CD4-positive, alpha-beta memory T cell (primary cell): ENCODE measurements around the gene ACVR2B. TPM values are rescaled to one million over a fixed set of nuclear protein-coding genes. Genes with fewer than 3 reads are reported as not detected.

Source experiments
- CTCF ChIA-PET: fragments of 350-600 bp; sonication (Branson Sonifier 250); formaldehyde crosslinking; loops from one replicate; lab custom pipeline; 2021; ENCODE audit warnings: inconsistent platforms; ENCODE audit not compliant: partially characterized antibody; lab: Charles Lee
- POLR2A ChIA-PET: fragments of 350-600 bp; sonication (Branson Sonifier 250); formaldehyde crosslinking; loops from one replicate; lab custom pipeline; 2021; ENCODE audit not compliant: partially characterized antibody; lab: Charles Lee
- DNase-seq, 5 donors: peaks; one replicate each; pipeline versions ENCODE4 v3.0.0 to v3.0.0-alpha.2; 2020 to 2022; ENCODE audit warnings: mixed read lengths in 1 of 5
- H3K27ac ChIP-seq: one replicate; pipeline ENCODE4 v1.7.0; 2013; ENCODE audit warnings: low read depth, low read length
- H3K27me3 ChIP-seq: 2 replicates; pipeline ENCODE4 v1.7.0; 2013; ENCODE audit warnings: mild to moderate bottlenecking, low read length, moderate library complexity; ENCODE audit not compliant: insufficient read depth
- H3K36me3 ChIP-seq: 2 replicates; pipeline ENCODE4 v1.7.0; 2013; ENCODE audit warnings: mild to moderate bottlenecking, low read length, moderate library complexity; ENCODE audit not compliant: insufficient read depth
- H3K4me1 ChIP-seq: 2 replicates; pipeline ENCODE4 v1.7.0; 2013; ENCODE audit warnings: mild to moderate bottlenecking, low read length, moderate library complexity; ENCODE audit not compliant: insufficient read depth
- H3K4me3 ChIP-seq, 2 donors: one replicate each; pipeline ENCODE4 v1.7.0; 2013; ENCODE audit warnings: low read length in 2 of 2, mild to moderate bottlenecking in 1 of 2
- H3K9me3 ChIP-seq, 2 donors: one replicate each; pipeline ENCODE4 v1.7.0; 2013; ENCODE audit warnings: low read length in 2 of 2, control low read depth in 1 of 2; ENCODE audit not compliant: control insufficient read depth in 1 of 2
- H3K27ac Mint-ChIP-seq, 7 donors: one replicate each; pipeline ENCODE4 v1.8.0; 2020 to 2021; ENCODE audit warnings: mixed read lengths in 7 of 7, mild to moderate bottlenecking in 6 of 7, inconsistent platforms in 3 of 7, moderate library complexity in 3 of 7
- H3K27me3 Mint-ChIP-seq, 2 donors: one replicate each; pipeline ENCODE4 v1.8.0; 2020 to 2021; ENCODE audit warnings: mixed read lengths in 2 of 2
- H3K36me3 Mint-ChIP-seq, 2 donors: one replicate each; pipeline ENCODE4 v1.8.0; 2020 to 2021; ENCODE audit warnings: mixed read lengths in 2 of 2, inconsistent platforms in 1 of 2, mild to moderate bottlenecking in 1 of 2
- H3K4me1 Mint-ChIP-seq, 4 donors: one replicate each; pipeline ENCODE4 v1.8.0; 2020 to 2021; ENCODE audit warnings: mixed read lengths in 4 of 4, mild to moderate bottlenecking in 1 of 4
- H3K4me3 Mint-ChIP-seq, 8 donors: one replicate each; pipeline ENCODE4 v1.8.0; 2020 to 2021; ENCODE audit warnings: mixed read lengths in 8 of 8, mild to moderate bottlenecking in 7 of 8, moderate library complexity in 6 of 8, inconsistent platforms in 3 of 8
- H3K9me3 Mint-ChIP-seq, 8 donors: one replicate each; pipeline ENCODE4 v1.8.0; 2020 to 2021; ENCODE audit warnings: mixed read lengths in 8 of 8, mild to moderate bottlenecking in 5 of 8, inconsistent platforms in 3 of 8, moderate library complexity in 1 of 8
- intact Hi-C: fragments of 100-400 bp; cut with micrococcal nuclease; formaldehyde crosslinking; loops from one replicate; pipeline ENCODE4 v1.15.1; 2023
- polyA plus RNA-seq, 2 donors: library from polyadenylated mRNA; unstranded; fragments of 300-500 nt; fragmentation: Illumina TruSeq; gene quantifications; one replicate each; pipeline ENCODE4 v1.2.3, GENCODE V29; 2021
- total RNA-seq, 2 experiments: library from RNA; stranded (reverse); gene quantifications; one replicate each; pipeline ENCODE4 v1.2.3, GENCODE V29; 2021

The ACVR2B gene
- total and polyA plus RNA-seq, 4 experiments from 2014 or later: 0.44 to 13.2 (median 7.2) TPM

DNA sequence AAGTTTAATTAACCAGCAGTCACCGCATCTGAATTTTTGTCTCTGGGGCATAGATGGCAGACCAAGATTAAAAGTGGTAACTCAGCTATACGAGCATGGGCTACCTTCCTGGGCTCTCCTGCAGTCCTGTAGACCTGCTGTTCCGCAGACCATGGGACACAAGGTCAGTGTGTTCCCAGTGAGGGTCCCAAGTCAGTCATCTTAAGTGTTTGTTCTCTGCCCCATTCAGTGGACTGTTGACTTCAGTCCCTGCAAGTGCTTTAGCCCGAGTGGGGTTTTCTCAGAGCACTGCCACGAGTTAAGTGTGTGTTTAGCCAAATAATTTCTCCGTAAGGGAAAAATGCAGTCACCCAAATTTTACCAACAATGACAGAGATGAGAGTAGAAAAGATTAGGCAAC lies 37.5 kb downstream of the ACVR2B start:
- H3K4me3 ChIP-seq: no peak overlapping the region
- no peak for DNase-seq
- no peaks in the 10 kb centered on the region for H3K9me3 Mint-ChIP-seq
- no peaks in the 10 kb centered on the region for H3K9me3 ChIP-seq
- H3K4me1 ChIP-seq: peaks cover 6% of the 10 kb centered on the region
- H3K36me3 Mint-ChIP-seq: peaks cover 0 to 2% of the 10 kb centered on the region in 2 donors
- CTCF ChIA-PET: interaction anchor here (1.0 to 3.9 kb wide), 5 partner anchors 11 to 145 kb away, joined by 3 to 25 read pairs (median 7); no protein-coding TSS in a partner anchor
- H3K27ac Mint-ChIP-seq: no peak overlapping the region
- no peaks in the 10 kb centered on the region for H3K27me3 ChIP-seq
- no peaks in the 10 kb centered on the region for H3K36me3 ChIP-seq
- intact Hi-C loops: loop anchor here (10.0 kb wide), 2 partner anchors 354 to 894 kb away; partner anchors contain the start of gene SLC25A38
- POLR2A ChIA-PET: no interaction called here
- H3K4me1 Mint-ChIP-seq: peaks cover 0 to 4% (median 0%) of the 10 kb centered on the region in 4 donors
- no peaks in the 10 kb centered on the region for H3K27me3 Mint-ChIP-seq
- H3K27ac ChIP-seq: no peak overlapping the region
- H3K4me3 Mint-ChIP-seq: no peak overlapping the region

DNA sequence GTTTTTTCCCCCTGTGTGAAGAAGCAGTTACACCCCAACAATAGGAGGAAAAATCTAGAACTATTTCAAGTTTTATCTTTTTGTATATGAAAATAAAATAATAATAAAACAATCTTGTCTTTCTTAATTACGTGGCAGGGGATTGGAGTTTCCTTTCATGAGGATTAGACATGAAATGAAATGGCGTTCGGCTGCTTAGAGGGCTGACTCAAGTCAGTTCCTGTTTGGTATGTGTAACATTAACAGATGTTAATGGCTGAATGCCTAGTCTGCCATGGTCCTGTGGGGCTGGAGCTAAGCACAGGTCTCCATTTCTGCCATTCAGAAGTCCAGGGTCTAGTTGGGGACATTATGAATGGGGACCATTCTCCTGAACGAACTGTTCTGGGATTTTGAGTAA lies 39.3 kb downstream of the ACVR2B start:
- Histone ChIP-seq H3K36me3 (no peaks in the 10 kb centered on the region), H3K27me3 (no peaks in the 10 kb centered on the region), H3K9me3 (no peaks in the 10 kb centered on the region), H3K4me1 (peaks cover 15% of the 10 kb centered on the region), H3K4me3 (no peak overlapping the region), H3K27ac (no peak overlapping the region)
- Mint-ChIP-seq H3K27ac (no peak overlapping the region), H3K27me3 (no peaks in the 10 kb centered on the region), H3K4me3 (no peak overlapping the region), H3K36me3 (peaks cover 0 to 2% of the 10 kb centered on the region in 2 donors), H3K9me3 (no peaks in the 10 kb centered on the region), H3K4me1 (peaks cover 3 to 21% (median 7%) of the 10 kb centered on the region in 4 donors)
- intact Hi-C loops: loop anchor here (10.0 kb wide), 2 partner anchors 352 to 892 kb away; partner anchors contain the start of gene SLC25A38
- no peak for DNase-seq
- CTCF ChIA-PET: interaction anchor here (0.9 to 9.8 kb wide), 8 partner anchors 7 to 795 kb away, joined by 3 to 155 read pairs (median 6); partner anchors contain the start of gene XYLB
- POLR2A ChIA-PET: no interaction called here

GRCh38 chr3:38496131-38496910 lies 42.6 kb downstream of the ACVR2B start, which contains the start of gene EXOG:
EXOG (plus strand) TSS chr3:38496340; CDS start chr3:38496368, 28 bp downstream.
- peak within 1 kb of the TSS; percentile 58 to 87 for H3K4me3 ChIP-seq
- H3K27me3 ChIP-seq: no peaks in the 10 kb centered on the region
- peaks cover 15% of the 10 kb centered on the region for H3K4me1 ChIP-seq
- H3K27ac Mint-ChIP-seq: peak within 1 kb of the TSS; percentile 77 to 93 (median 91)
- DNase-seq: peak; percentile 86 to 93 (median 88)
- peaks cover 3% of the 10 kb centered on the region for H3K36me3 ChIP-seq
- ChIA-PET CTCF (interaction anchor here (0.7 to 9.8 kb wide), 21 partner anchors 11 to 504 kb away, joined by 3 to 155 read pairs (median 6); partner anchors contain the start of genes OXSR1 and XYLB), POLR2A (interaction anchor here (0.7 to 1.8 kb wide), 12 partner anchors 11 to 554 kb away, joined by 3 to 13 read pairs (median 4); partner anchors contain the start of gene ACAA1)
- intact Hi-C loops: loop anchor here (1.0 to 10.0 kb wide), 10 partner anchors 25 to 888 kb away; partner anchors contain the start of genes ACAA1, ACVR2B, SLC25A38 and XYLB
- no peaks in the 10 kb centered on the region for H3K9me3 ChIP-seq
- H3K4me3 Mint-ChIP-seq: peak within 1 kb of the TSS; percentile 89 to 99 (median 94)
- H3K9me3 Mint-ChIP-seq: no peaks in the 10 kb centered on the region
- no peaks in the 10 kb centered on the region for H3K27me3 Mint-ChIP-seq
- H3K27ac ChIP-seq: peak within 1 kb of the TSS; percentile 69
- H3K4me1 Mint-ChIP-seq: peaks cover 13 to 29% (median 16%) of the 10 kb centered on the region in 4 donors
- H3K36me3 Mint-ChIP-seq: peaks cover 8 to 17% of the 10 kb centered on the region in 2 donors

- intact Hi-C loops: loop anchor here (2.0 to 10.0 kb wide), 4 partner anchors 150 to 888 kb away; partner anchors contain the start of genes ACAA1, SLC25A38 and XYLB
- Histone ChIP-seq H3K27me3 (no peaks in the 10 kb centered on the region), H3K9me3 (no peaks in the 10 kb centered on the region), H3K36me3 (peaks cover 5% of the 10 kb centered on the region), H3K27ac (no peak overlapping the region), H3K4me1 (peaks cover 15% of the 10 kb centered on the region), H3K4me3 (peak overlapping the region in 1 of 2 donors; percentile 87)
- DNase-seq: no peak
- peak overlapping the region; percentile 89 to 99 (median 94) for H3K4me3 Mint-ChIP-seq
- no peaks in the 10 kb centered on the region for H3K27me3 Mint-ChIP-seq
- H3K9me3 Mint-ChIP-seq: no peaks in the 10 kb centered on the region
- ChIA-PET POLR2A (interaction anchor here (0.7 to 1.8 kb wide), 9 partner anchors 10 to 553 kb away, joined by 3 to 13 read pairs (median 7); no protein-coding TSS in a partner anchor), CTCF (interaction anchor here (0.8 to 9.8 kb wide), 18 partner anchors 10 to 503 kb away, joined by 3 to 155 read pairs (median 6); partner anchors contain the start of genes OXSR1 and XYLB)
- H3K4me1 Mint-ChIP-seq: peaks cover 13 to 29% (median 16%) of the 10 kb centered on the region in 4 donors
- H3K27ac Mint-ChIP-seq: peak overlapping the region in 6 of 7 donors; percentile 75 to 93 (median 85)
- peaks cover 10 to 24% of the 10 kb centered on the region in 2 donors for H3K36me3 Mint-ChIP-seq
Observed at GRCh38 chr3:38497031-38497430, 43.3 kb downstream of the ACVR2B start.

- Histone ChIP-seq H3K4me1 (peaks cover 11% of the 10 kb centered on the region), H3K36me3 (peaks cover 5% of the 10 kb centered on the region), H3K9me3 (no peaks in the 10 kb centered on the region), H3K4me3 (no peak overlapping the region), H3K27ac (no peak overlapping the region), H3K27me3 (no peaks in the 10 kb centered on the region)
- POLR2A ChIA-PET: interaction anchor here (1.5 kb wide), 1 partner anchor 18 kb away, joined by 5 read pairs; no protein-coding TSS in a partner anchor
- Mint-ChIP-seq H3K27me3 (no peaks in the 10 kb centered on the region), H3K4me1 (peaks cover 13 to 28% (median 16%) of the 10 kb centered on the region in 4 donors), H3K27ac (peak overlapping the region in 1 of 7 donors; percentile 6), H3K36me3 (peaks cover 23 to 43% of the 10 kb centered on the region in 2 donors), H3K9me3 (no peaks in the 10 kb centered on the region), H3K4me3 (no peak overlapping the region)
- CTCF ChIA-PET: interaction anchor here (0.6 to 9.8 kb wide), 8 partner anchors 8 to 247 kb away, joined by 3 to 155 read pairs (median 4); no protein-coding TSS in a partner anchor
- intact Hi-C loops: no loop called here
- no peak for DNase-seq
Observed at GRCh38 chr3:38500688-38501417, 47.2 kb downstream of the ACVR2B start.

DNA sequence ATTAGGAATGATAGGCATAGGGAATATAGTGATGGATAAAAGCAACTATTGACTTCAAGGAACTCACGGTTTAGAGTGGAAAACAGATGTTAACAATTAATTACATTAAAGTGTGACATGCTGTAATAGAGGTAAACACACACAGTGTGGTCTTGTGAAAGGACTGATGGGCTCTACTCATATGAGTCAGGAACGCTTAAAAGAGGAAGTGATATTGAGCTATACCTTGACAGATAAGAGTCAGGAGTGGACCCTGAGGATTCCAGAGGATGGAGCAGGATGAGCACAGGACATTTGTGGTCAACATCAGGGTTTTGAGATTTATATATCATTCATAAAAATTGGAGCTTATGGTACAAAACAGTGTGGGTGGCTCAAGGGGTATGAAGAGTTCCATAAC lies 53.4 kb downstream of the ACVR2B start:
- peak overlapping the region in 3 of 7 donors; percentile 0 to 31 (median 14) for H3K27ac Mint-ChIP-seq
- intact Hi-C loops: loop anchor here (5.0 kb wide), 1 partner anchor 540 kb away; no protein-coding TSS in a partner anchor
- no peaks in the 10 kb centered on the region for H3K4me1 ChIP-seq
- no peaks in the 10 kb centered on the region for H3K4me1 Mint-ChIP-seq
- no peaks in the 10 kb centered on the region for H3K9me3 Mint-ChIP-seq
- H3K36me3 ChIP-seq: peaks cover 5% of the 10 kb centered on the region
- no peak for DNase-seq
- no peaks in the 10 kb centered on the region for H3K27me3 ChIP-seq
- H3K36me3 Mint-ChIP-seq: peaks cover 29 to 52% of the 10 kb centered on the region in 2 donors
- no peak overlapping the region for H3K4me3 ChIP-seq
- ChIA-PET CTCF (interaction anchor here (1.4 to 3.4 kb wide), 4 partner anchors 11 to 781 kb away, joined by 3 to 16 read pairs (median 12); partner anchors contain the start of gene EXOG), POLR2A (interaction anchor here (2.5 kb wide), 1 partner anchor 11 kb away, joined by 7 read pairs; the partner anchor contains the start of gene EXOG)
- H3K4me3 Mint-ChIP-seq: no peak overlapping the region
- H3K9me3 ChIP-seq: no peaks in the 10 kb centered on the region
- no peaks in the 10 kb centered on the region for H3K27me3 Mint-ChIP-seq
- H3K27ac ChIP-seq: no peak overlapping the region
